ENCODE results near the gene GRB14.
"Not testable (repeated sequence)": the region's sequence is repeated elsewhere in the genome, so short reads cannot be mapped to it uniquely, and the experiment has no call there.

GRB14 gene

DNA sequence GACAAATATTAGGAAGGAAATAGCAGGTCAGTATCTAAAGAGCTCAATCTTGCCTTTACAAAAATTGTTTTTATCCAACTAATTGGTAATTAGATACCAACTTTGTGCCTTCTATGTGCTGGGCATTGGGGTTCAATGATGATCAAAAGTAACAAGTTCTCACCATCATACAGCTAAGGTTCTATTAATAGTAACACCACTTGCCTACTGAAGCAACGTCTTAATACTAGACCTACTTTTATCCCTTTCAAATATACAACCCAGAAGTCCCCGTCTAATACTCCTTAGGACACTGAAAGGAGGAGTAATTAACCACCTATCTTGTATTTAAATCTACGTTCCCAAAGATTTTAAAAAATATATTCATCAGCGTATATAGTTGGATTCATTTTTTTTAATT, 59.3 kb downstream of the GRB14 start:
- DNase-seq (ENCODE audit: low read depth), result no peak
- H3K4me3 ChIP-seq (ENCODE audit: low read depth, low read length), result no peak overlapping the region

DNA sequence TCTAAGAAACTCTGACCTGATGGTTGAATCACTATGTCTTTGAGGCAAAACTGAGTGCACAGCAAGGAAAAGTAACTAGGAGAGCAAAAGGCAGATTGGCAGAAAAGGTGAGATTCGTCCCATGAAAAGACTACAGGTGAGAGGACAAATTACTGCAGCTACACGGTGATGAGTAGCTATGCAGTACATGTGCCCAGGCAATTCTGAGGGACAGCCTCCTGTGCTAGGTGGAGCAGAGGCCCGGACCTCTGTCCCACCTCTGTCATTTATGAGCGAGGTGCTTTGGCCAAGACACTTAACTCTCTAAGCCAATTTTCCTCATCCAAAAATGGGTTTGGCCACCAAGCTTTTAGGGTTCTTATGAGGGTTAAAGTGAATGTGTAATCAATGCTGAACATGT, 59.9 kb downstream of the GRB14 start:
- no peak overlapping the region for H3K4me3 ChIP-seq (ENCODE audit: low read depth, low read length)
- no peak for DNase-seq (ENCODE audit: low read depth)

DNA sequence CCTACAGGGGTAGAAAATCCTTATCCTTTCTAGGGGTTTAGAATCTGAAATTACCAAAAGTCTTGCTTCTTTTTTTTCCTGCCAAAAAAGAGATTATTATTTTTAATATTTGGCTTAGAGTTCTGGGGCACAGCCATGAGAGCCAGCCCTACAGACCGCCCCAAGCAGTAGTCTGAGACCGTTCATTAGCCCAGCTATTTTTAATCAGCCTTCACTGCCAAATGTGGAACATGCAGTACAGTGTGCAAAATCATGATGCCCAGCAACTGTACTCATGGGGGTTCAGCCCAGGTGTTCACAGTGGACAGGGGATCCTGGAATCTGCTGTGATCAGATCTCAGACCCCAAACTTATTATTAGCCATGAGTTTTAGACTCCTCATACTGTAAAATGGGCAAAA, 60.4 kb downstream of the GRB14 start:
- DNase-seq (ENCODE audit: low read depth), result no peak
- H3K4me3 ChIP-seq (ENCODE audit: low read depth, low read length), result no peak overlapping the region

DNA sequence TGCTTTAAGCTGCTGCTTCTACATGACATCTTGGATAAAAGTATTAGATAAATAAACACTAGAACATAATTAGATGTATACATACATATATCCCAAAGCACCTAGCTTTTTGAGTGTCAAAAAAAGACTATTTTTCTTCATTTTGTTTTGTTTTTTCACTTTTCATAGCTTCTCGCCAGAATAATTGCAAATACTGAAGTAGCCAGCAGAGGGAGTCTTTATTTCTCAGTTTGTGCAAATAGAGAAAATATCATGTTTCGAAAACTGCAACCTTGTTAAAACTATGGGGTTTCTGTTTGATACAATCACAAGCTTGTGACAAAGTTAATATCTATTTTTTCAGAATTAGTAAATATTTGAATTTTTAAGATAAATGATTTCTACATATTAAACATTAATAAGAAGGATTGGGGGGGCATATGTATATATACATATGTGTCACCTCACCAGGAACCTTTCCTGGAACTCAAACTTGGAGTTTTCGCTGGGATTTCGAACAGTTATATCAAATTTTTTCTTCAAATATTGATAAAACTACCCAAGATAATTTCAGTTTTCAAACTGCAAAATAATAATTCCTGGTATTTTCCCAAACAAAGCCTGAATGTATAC, 61.0 kb downstream of the GRB14 start:
- no peak for DNase-seq (ENCODE audit: low read depth)
- H3K4me3 ChIP-seq (ENCODE audit: low read depth, low read length), result no peak overlapping the region

DNA sequence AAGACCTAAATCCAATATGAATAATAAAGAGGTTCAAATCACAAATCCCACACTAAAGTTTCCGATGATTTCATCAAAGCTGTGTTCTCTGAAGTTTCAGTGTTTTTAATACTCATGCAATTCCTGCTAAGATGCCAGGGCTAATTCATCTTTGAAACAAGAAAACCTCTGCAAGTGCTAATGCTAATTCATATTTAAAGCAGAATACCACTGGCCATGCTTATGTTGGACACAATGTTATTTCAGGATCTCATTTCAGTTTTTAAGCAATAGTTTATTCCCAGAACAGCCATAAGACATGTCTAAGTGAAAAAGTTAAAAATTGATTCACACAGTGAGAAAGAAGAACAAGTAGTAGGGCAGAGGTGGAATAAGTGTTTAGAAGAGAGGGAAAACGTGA, 62.8 kb downstream of the GRB14 start:
- peak; percentile 11 for DNase-seq (ENCODE audit: low read depth)

DNA sequence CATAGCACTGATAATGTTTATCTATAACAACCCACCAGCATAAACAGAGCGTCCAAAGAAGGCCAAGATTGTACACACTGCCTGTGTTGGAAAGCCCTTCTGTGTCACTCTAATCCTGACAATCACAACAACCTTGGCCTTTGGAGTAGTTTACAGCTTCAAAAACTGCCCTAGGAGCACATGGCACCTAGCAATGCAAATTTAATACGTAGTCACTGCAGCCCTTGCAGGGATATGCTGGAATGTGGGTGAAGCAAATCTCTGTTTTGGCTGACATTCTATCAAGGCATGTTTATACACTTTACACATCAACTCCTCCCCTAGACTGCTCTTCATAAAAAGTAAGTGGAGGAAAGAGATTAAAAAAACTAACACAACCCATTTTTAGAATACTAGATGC, 66.8 kb downstream of the GRB14 start:
- DNase-seq (ENCODE audit: low read depth), result no peak
- no peak overlapping the region for H3K4me3 ChIP-seq (ENCODE audit: low read depth, low read length)

More for the DNA sequence above, 62.8 kb downstream of the GRB14 start:
- no peak overlapping the region for H3K4me3 ChIP-seq (ENCODE audit: low read depth, low read length)

DNA sequence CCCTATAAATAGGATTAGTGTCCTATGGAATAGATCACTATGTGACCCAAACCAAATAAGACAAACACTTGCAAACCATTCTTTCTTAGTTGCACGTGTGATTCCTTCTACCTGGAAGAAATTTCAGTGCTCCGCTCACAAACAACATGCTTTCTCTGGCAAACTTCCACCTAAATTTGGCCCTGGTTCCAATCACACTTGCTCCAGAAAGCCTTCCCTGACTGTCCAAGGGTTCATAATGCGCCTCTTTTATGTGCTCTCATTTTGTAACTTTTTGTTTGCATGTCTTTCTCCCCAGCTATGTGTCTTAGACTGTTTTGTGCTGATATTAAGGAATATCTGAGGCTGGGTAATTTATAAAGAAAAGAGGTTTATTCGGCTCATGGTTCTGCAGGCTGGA, 69.8 kb downstream of the GRB14 start:
- no peak overlapping the region for H3K4me3 ChIP-seq (ENCODE audit: low read depth, low read length)
- DNase-seq (ENCODE audit: low read depth), result no peak

DNA sequence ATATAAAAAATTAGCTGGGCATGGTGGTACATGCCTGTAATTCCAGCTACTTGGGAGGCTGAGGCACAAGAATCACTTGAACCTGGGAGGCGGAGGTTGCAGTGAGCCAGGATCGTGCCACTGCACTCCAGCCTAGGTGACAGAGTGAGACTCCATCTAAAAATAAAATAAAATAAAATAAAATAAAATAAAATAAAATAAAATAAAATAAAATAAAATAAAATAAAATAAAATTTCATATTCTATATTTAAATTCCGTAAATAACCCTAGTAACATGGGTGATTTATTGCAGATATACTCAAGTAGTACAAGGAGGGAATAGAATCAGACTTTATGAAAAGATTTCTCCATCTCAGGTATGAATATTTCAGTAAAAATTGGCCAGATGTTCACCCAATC, 71.6 kb downstream of the GRB14 start:
- not testable (repeated sequence) for DNase-seq (ENCODE audit: low read depth); H3K4me3 ChIP-seq (ENCODE audit: low read depth, low read length)

DNA sequence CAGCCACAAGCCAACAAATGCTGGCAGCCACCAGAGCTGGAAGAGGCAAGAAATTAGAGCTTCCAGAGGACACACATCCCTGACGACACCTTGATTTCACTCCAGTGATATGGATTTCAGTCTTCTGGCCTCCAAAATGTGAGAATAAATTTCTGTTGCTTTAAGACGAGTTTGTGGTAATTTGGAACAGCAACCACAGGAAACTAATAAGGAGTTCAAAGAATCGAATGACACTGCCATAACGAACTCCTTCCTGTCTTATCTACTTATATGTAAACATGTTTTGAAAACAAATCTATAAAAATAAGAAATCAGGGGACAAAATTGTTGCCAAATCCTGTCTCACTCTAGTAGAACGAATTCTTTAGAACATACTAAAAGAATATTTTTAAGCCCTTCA, 75.8 kb downstream of the GRB14 start:
- H3K4me3 ChIP-seq (ENCODE audit: low read depth, low read length), result no peak overlapping the region
- no peak for DNase-seq (ENCODE audit: low read depth)

DNA sequence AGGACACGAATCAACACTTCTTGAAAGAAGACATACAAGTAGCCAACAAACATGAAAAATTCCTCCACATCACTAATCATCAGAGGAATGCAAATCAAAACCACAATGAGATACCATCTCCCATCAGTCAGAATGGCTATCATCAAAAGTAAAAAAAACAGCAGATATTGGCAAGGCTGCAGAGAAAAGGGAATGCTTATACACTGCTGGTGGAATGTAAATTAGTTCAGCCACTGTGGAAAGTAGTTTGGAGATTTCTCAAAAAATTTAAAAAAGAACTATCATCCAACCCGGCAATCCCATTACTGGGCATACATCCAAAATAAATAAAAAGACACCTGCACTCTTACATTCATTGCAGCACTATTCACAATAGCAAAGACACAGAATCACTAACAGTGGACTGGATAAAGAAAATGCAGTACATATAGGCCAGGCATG, 78.7 kb downstream of the GRB14 start:
- peak; percentile 76 for DNase-seq (ENCODE audit: low read depth)
- H3K4me3 ChIP-seq (ENCODE audit: low read depth, low read length), result no peak overlapping the region

DNA sequence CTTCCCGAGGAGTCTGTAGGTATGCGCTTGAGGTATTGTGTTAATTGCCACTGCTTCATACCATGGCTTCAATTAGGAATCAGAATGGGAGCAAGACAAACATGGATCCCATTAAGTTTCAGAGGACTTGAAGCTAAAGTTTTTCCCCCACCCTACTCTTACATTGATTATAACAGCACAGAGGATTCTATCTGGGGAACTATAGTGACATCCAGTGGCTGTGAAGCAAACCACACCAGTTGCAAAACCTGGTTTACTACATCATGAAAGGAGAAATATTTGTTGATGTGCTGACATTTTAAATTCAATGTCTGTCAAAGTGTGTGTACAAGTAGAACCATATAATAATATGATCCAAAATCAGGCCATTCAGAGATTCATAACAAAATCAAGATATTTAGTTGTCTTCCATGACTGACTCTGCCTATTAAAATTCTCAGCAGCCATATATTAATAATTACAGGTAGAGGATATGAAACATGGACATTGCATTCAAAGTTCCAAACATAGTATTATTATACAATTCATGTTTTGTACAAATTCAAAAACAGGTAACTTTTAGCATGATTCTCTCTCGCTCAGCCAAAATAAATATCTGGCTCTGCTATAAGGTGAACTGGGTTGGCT, 82.9 kb downstream of the GRB14 start:
- no peak for DNase-seq (ENCODE audit: low read depth)
- no peak overlapping the region for H3K4me3 ChIP-seq (ENCODE audit: low read depth, low read length)

DNA sequence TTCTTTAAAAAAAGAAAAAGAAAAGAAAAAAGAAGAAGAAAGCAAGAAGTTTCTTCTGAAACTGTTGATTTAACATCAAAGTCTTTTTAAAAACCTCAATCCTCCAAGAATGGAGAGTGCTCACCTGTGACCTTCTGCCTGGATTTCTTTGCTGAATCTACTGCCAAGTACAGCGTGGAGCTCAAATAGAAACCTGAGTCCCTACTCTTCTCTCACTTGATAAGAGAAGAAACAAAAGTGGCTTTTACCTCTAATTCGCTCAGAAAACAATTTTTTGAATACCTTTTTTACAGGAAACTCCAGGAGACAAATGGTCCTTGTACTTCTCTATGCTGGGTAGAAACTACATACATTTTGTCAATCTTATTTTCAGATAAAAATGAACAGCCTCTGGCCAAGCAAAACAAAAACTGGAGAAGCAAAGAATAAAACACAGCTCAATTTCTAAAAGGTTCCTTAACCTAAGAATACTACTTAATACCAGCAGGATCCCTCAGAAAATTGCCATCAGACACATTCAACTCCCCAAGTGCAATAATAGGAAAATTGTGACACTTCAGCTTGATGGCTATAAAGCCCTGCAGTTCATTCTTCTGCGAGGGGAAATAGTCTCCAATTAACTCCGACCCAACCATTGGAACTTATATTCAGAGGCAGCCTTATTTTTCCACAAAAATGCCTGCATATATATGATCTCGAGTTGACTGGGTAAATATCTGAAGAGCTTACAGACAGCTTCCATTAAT, 85.8 kb downstream of the GRB14 start:
- DNase-seq (ENCODE audit: low read depth), result no peak
- H3K4me3 ChIP-seq (ENCODE audit: low read depth, low read length), result no peak overlapping the region

DNA sequence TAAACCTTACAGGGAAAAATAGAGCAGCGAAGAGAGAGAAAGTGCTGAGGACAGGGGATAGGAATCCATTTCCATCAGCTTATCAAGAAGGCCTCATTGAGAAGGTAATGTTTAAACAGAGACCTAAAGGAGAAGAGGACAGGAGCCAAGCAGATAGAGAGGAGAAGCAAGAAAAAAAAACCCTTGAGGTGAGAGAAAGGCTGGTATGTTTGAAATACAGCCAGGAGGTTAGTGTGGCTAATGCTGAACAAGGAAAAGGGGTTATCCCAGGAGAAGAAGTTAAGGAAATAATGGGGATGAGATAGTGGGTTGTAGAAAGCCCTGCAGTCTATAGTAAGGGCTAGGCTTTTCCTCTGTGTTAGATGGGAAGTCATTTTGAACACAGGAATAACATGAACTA, 90.8 kb downstream of the GRB14 start:
- H3K4me3 ChIP-seq (ENCODE audit: low read depth, low read length), result no peak overlapping the region
- DNase-seq (ENCODE audit: low read depth), result no peak

DNA sequence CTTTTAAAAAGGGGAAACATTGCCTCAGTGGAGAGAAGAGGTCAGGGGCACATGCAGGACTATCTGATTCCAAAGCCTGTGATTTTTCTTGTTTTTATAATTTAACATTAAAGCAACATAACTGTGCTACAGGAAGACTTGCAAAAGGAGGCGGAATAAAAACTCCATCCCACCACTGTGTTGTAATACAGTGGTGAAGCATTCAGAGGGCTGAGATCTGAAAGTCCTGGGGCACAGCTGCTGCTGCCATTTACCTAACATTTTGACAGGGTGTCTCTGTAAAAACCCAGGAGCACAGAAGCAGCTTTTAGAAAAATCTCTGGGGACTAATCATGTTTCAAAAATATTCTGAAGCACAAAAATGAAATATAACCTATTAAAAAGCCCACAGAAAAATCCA, 97.6 kb downstream of the GRB14 start:
- DNase-seq (ENCODE audit: low read depth), result peak; percentile 34
- no peak overlapping the region for H3K4me3 ChIP-seq (ENCODE audit: low read depth, low read length)

DNA sequence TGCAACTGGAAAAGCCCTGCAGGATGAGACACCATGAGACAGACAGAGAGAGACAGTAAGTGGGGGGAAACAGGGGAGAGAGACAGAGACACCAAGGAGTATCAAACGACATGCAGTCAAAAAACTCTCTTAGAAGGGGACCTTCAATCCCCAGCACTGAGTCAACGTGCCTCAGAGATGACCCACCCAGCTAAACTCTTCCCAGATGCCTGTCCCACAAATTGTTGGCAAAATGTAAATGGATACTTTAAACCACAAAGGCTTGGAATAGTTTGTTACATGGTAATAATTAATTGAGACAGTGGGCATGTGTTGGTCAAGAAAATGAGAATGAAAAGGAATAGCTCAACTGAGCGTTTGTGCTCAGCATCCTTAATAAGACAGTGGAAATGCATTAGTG, 98.3 kb downstream of the GRB14 start:
- DNase-seq (ENCODE audit: low read depth), result no peak
- no peak overlapping the region for H3K4me3 ChIP-seq (ENCODE audit: low read depth, low read length)

DNA sequence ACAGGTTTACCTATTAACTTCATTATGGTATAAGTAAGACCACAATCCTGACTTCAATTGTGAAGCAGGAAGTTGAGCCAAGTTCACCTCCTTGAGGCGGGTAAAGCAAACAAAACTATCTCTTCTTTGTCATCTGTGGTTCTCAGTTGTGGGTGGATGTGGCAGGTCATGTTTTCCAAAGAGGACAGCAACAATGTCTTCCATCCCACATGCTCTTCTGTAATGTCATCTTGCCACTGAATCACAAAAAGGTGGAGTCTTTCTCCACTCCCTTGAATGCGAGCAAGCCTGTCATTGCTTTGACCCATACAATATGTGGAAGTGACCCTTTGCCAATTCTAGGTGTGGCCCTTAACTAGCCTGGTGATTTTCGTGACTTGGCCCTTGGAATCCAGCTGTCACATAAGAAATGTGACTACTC, 98.7 kb downstream of the GRB14 start:
- no peak for DNase-seq (ENCODE audit: low read depth)

DNA sequence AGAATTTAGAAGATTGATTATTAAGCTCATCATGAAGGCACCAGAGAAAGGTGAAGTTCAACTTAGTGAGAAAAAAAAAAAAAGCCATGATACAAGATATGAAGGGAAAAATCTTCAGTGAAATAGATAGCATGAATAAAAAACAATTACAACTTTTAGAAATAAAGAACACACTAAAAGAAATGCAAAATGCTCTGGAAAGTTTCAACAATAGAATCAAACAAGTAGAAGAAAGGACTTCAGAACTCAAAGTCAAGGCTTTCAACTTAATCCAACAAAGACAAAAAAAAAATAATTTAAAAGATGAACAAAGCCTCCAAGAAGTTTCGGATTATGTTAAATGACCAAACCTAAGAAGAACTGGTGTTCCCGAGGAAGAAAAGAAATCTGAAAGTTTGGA, 105.5 kb downstream of the GRB14 start:
- no peak for DNase-seq (ENCODE audit: low read depth)
- no peak overlapping the region for H3K4me3 ChIP-seq (ENCODE audit: low read depth, low read length)

More for the DNA sequence above, 98.7 kb downstream of the GRB14 start:
- no peak overlapping the region for H3K4me3 ChIP-seq (ENCODE audit: low read depth, low read length)

DNA sequence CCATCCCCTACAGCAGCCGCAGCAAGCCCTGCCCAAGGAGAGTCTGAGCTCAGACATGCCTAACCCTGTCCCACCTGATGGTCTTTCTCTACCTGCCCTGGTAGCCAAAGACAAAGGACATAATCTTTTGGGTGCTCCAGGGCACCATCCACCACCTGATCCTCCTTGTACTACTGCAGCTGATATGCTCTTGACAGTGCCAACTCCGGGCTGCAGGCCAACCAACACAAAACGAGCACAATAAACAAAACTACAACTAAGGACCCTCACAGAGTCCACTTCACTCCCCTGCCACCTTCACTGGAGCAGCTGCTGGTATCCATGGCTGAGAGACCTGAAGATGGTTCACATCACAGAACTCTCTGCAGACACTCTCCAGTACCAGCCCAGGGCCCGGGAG, 106.3 kb downstream of the GRB14 start:
- DNase-seq (ENCODE audit: low read depth), result no peak
- no peak overlapping the region for H3K4me3 ChIP-seq (ENCODE audit: low read depth, low read length)

DNA sequence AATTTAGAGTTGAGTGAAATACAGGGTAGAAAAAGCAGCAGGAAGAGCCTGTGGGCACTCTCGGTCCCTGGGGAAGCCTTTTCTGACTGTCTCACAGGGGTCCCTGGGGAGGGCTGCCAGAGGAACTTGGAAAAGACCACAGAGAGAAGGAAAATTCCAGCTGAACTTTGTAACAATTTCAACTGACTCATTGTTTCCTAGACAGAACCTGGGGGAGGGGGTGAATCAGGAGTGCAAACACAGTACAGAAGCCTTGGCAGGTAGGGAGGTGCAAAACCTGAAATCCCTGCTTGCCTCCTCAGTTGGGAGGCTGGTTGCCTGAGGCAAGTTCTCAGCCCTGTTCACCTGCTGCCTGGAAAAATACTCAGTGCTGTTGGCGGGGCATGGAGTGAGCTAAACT, 106.8 kb downstream of the GRB14 start:
- no peak for DNase-seq (ENCODE audit: low read depth)
- no peak overlapping the region for H3K4me3 ChIP-seq (ENCODE audit: low read depth, low read length)

DNA sequence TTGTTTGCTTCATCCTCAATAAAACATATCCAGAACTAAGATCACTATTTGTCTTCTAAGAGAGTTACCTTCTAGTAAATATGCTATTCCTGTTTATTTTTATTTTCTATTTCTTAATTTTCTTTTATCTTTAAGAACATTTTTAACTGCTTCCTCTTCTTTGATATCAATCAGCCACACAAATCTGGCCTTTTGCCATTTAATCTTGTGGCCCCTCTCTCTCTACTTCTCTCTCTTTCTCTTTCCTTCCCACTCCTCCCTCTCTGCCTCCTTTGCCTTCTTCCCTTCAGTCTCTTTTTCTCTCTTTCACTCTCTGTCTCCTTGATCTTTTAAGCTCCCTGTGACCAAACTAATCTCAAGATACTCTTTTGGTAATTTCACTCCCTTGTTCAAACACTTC, 108.4 kb downstream of the GRB14 start:
- H3K4me3 ChIP-seq (ENCODE audit: low read depth, low read length), result no peak overlapping the region
- no peak for DNase-seq (ENCODE audit: low read depth)

DNA sequence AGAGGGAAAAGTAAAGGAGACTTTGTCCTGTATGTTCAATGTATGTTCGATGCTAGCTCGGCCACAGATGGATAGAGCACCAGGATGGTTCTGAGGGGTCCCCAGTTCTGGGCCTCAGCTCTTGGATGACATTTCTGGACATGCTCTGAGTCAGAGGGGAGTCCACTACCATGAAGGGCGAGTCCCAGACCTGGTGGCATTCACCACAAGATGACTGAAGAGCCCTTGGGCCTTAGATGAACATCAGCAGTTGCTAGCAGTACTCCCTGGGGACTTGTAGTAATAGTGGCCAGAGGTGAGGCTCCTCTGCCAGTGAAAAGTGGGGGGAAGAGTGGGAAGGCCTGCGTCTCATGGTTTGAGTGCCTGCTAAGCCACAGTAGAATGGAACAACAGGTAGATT, 109.5 kb downstream of the GRB14 start:
- no peak for DNase-seq (ENCODE audit: low read depth)
- H3K4me3 ChIP-seq (ENCODE audit: low read depth, low read length), result no peak overlapping the region

All from skeletal muscle cell (primary cell).